GM23248 (cell line): ENCODE data around the gene MUC21.

Experiments
- EZH2 ChIP-seq: fragments of 200-600 bp; sonication (generic); IDR thresholded peaks from 2 replicates; pipeline ENCODE4 v1.6.1; 2018; ENCODE audit warnings: antibody characterized with exemption, mild to moderate bottlenecking; ENCODE audit not compliant: insufficient read depth, poor library complexity, severe bottlenecking
- EZH2phosphoT487 ChIP-seq: fragments of 200-600 bp; sonication (generic); IDR thresholded peaks from 2 replicates; pipeline ENCODE4 v1.6.1; 2018; ENCODE audit warnings: antibody characterized with exemption, moderate library complexity, mild to moderate bottlenecking, low read depth; ENCODE audit not compliant: insufficient read depth

GRCh38 chr6:30979141-30979540 lies 4.4 kb upstream of the MUC21 start:
- TF ChIP-seq EZH2phosphoT487: no peak
- TF ChIP-seq EZH2: no peak
